ENCODE results near the gene PIK3R6. TPM values are rescaled to one million over a fixed set of nuclear protein-coding genes. Genes with fewer than 3 reads are reported as not detected.

Gene PIK3R6
- total and polyA plus RNA-seq, 10 of the 15 experiments (the other 5 are each of a cell fraction or from before 2014, with no cell fraction given) = 6.7 to 146 (median 68.2) TPM

- no peak overlapping the region for H3K27ac ChIP-seq (ENCODE audit: control insufficient read depth, insufficient read depth)
- ChIA-PET RAD21 (ENCODE audit: unreplicated experiment) (interaction anchor here (0.6 kb wide), 1 partner anchor 44 kb away, joined by 3 read pairs; no protein-coding TSS in a partner anchor), CTCF (interaction anchor here (0.7 to 1.5 kb wide), 2 partner anchors 12 to 34 kb away, joined by 3 to 4 read pairs; no protein-coding TSS in a partner anchor), SMC1A (ENCODE audit: uncharacterized antibody, unreplicated experiment) (interaction anchor here (0.7 to 2.1 kb wide), 4 partner anchors 12 to 197 kb away, joined by 3 to 5 read pairs (median 3); no protein-coding TSS in a partner anchor), POLR2A (interaction anchor here (0.6 kb wide), 3 partner anchors 9 to 28 kb away, joined by 3 read pairs; no protein-coding TSS in a partner anchor)
- ATAC-seq = 0 out of 3 replicates have a peak, but pooled peaks have one; percentile 8
- no peak for FAIRE-seq
- no peaks in the 10 kb centered on the region; the same call in 1 of the 2 replicates for H3K4me1 ChIP-seq (ENCODE audit: control insufficient read depth, insufficient read depth, low read length)
- H3K4me3 ChIP-seq = no peak overlapping the region
- intact Hi-C loops (cut with micrococcal nuclease; ENCODE audit: unreplicated experiment) = loop anchor here (10.0 kb wide), 1 partner anchor 195 kb away; no protein-coding TSS in a partner anchor
- no peak for DNase-seq (ENCODE audit: low read depth, low spot score)
- TF ChIP-seq SMC3 (IDR thresholded peaks at IDR 0.05; ENCODE audit: borderline replicate concordance, low read length) (no peak), CBX5 (IDR thresholded peaks at IDR 0.05; ENCODE audit: low read depth) (no peak), PML (IDR thresholded peaks at IDR 0.05; ENCODE audit: low read length) (0 out of 2 replicates have a peak, but pooled peaks have one; percentile 53), POLR2AphosphoS2 (IDR thresholded peaks at IDR 0.05; ENCODE audit: low read depth, low read length) (peak; percentile 42; the same call in 1 of the 2 replicates), POLR2A (IDR thresholded peaks at IDR 0.05; ENCODE audit: low read depth, low read length) (peak; percentile 27; the same call in 1 of the 2 replicates), MLLT1 (IDR thresholded peaks at IDR 0.05) (no peak), ZNF274 (IDR thresholded peaks at IDR 0.05; ENCODE audit: insufficient read depth, insufficient read length) (no peak), HDAC6 (IDR thresholded peaks at IDR 0.05; ENCODE audit: unreplicated experiment) (no peak), ZNF24 (IDR thresholded peaks at IDR 0.05) (no peak), ETV6 (conservative IDR thresholded peaks at IDR 0.05 in 1 of 2, IDR thresholded peaks at IDR 0.05 in 1 of 2; ENCODE audit: borderline replicate concordance in 1 of 2, low read depth in 1 of 2) (no peak)
- H3K4me2 ChIP-seq (ENCODE audit: control insufficient read depth, insufficient read depth) = no peak overlapping the region
- 73% methylated on average over 15 of the region's 15 CpGs for WGBS (ENCODE audit: insufficient coverage, insufficient replicate concordance, low lambda C conversion rate, missing lambda C conversion rate)
- no peaks in the 10 kb centered on the region for H3K79me2 ChIP-seq (ENCODE audit: control insufficient read depth, insufficient read depth, low read length)
- no peak overlapping the region for H2AFZ ChIP-seq (ENCODE audit: control insufficient read depth, low read depth, low read length)
- H3K9ac ChIP-seq (ENCODE audit: control insufficient read depth, insufficient read depth, low read length) = no peak overlapping the region
- BruUV-seq (replicated peaks) = no TSS peak
- H4K20me1 ChIP-seq (ENCODE audit: control insufficient read depth, insufficient read depth) = no peaks in the 10 kb centered on the region
- peaks cover 38 to 39% of the 10 kb centered on the region in 2 experiments for H3K36me3 ChIP-seq (ENCODE audit: control insufficient read depth in 2 of 2, insufficient read depth in 2 of 2, low read length in 1 of 2)
- H3K9me3 ChIP-seq (replicated peaks; ENCODE audit: control insufficient read depth, insufficient read depth, low read length) = no peaks in the 10 kb centered on the region
- H3K27me3 ChIP-seq (replicated peaks in 1 of 2; ENCODE audit: control insufficient read depth in 2 of 2, insufficient read depth in 2 of 2, low read length in 1 of 2) = no peaks in the 10 kb centered on the region
- in situ Hi-C loops (cut with MboI) = no loop called here
Measured at GRCh38 chr17:8799570-8800212, 67.8 kb downstream of the PIK3R6 start.

All from GM12878 (cell line).